Astrocyte of the cerebellum (primary cell): ENCODE results near the gene CATSPER3.

Experiments
- DNase-seq: peaks from one replicate; pipeline ENCODE4 v3.0.0-alpha.2; 2011; ENCODE audit warnings: low read depth
- H3K4me3 ChIP-seq: 2 replicates; pipeline ENCODE4 v1.5.1; 2011; ENCODE audit warnings: mild to moderate bottlenecking, low read depth, low read length, moderate library complexity
- in situ Hi-C: cut with HindIII; loops from 2 replicates; pipeline ENCODE4 v1.10.0; 2017; ENCODE audit warnings: low sequenced_read_pairs
- TF ChIP-seq, protein P1 (sequence below): IDR thresholded peaks from 2 replicates; pipeline ENCODE4 v1.5.1; 2012; ENCODE audit warnings: low read length, low read depth, moderate library complexity, mild to moderate bottlenecking; ENCODE audit errors: missing control alignments

The CATSPER3 gene

DNA sequence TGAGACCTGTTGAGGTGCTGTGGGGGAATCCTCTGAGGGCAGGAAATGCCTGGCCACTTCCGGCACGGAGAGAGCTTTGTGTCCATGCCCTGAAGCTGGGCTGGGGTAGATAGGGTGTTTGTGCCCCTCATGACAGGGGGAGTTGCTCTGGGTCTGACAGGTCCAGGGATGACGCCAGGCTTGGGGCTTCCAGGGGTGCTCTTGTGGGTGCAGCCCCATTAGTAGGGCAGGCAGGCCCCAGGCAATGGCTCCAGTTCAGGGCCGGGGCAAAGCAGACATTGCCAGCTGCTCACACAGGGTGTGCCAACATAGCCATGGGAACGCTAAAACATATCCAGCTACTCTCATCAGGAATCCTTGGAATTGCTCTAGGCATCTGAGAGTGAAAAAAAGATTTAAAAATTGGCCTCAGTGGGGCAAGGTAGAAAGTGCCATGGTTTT is 45.3 kb downstream of the CATSPER3 start:
- TF ChIP-seq, protein P1, sequence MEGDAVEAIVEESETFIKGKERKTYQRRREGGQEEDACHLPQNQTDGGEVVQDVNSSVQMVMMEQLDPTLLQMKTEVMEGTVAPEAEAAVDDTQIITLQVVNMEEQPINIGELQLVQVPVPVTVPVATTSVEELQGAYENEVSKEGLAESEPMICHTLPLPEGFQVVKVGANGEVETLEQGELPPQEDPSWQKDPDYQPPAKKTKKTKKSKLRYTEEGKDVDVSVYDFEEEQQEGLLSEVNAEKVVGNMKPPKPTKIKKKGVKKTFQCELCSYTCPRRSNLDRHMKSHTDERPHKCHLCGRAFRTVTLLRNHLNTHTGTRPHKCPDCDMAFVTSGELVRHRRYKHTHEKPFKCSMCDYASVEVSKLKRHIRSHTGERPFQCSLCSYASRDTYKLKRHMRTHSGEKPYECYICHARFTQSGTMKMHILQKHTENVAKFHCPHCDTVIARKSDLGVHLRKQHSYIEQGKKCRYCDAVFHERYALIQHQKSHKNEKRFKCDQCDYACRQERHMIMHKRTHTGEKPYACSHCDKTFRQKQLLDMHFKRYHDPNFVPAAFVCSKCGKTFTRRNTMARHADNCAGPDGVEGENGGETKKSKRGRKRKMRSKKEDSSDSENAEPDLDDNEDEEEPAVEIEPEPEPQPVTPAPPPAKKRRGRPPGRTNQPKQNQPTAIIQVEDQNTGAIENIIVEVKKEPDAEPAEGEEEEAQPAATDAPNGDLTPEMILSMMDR: no peak
- DNase-seq: no peak
- in situ Hi-C loops: no loop called here
- no peak overlapping the region for H3K4me3 ChIP-seq

DNA sequence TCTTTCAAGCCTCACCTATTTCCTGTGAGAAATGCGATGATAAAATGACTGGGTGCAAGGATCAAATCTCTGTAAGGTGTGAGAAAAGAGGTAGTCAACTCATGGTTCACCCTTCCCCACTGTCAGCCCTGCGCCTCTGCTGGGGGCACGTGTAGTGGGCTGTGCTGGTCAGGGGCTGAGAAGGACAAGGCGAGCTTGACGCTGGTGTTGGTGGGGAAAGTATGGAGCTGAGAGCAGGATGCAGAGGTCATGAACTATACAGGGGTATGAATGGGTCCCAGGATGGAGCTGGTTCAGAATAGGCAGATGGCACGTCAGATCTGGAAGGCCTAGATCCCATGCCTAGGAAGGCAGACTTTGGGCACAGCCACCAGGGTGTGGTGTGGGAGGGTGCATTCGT is 45.7 kb downstream of the CATSPER3 start:
- H3K4me3 ChIP-seq: no peak overlapping the region
- in situ Hi-C loops: no loop called here
- DNase-seq: no peak
- TF ChIP-seq, protein P1: no peak

DNA sequence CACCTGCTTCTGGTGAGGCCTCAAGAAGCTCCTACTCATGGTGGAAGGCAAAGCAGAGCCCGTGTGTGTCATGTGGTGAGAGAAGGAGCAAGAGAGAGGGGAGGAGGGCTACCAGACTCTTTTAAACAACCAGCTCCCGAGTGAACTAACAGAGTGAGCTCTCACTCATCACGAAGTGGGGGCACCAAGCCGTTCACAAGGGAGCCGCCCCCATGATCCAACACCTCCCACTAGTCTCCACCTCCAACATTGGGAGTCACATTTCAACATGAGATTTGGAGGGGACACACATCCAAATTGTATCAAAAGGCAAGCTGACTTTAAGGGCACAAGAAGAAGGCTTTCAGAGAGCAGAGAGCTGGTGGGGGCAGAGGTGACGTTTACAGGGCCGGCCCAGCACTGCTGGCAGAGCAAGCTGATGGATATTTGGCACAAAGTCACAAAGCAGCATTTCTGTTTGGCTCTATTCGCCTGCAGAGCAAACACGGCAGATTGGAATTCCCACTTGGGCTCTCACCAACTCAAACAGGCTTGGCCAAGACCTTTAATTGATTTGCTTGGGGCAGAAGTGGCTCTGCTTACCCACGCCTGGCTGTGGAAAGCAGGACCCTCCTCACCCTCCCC is 46.4 kb downstream of the CATSPER3 start:
- no peak overlapping the region for H3K4me3 ChIP-seq
- TF ChIP-seq, protein P1: no peak
- in situ Hi-C loops: no loop called here
- DNase-seq: no peak

DNA sequence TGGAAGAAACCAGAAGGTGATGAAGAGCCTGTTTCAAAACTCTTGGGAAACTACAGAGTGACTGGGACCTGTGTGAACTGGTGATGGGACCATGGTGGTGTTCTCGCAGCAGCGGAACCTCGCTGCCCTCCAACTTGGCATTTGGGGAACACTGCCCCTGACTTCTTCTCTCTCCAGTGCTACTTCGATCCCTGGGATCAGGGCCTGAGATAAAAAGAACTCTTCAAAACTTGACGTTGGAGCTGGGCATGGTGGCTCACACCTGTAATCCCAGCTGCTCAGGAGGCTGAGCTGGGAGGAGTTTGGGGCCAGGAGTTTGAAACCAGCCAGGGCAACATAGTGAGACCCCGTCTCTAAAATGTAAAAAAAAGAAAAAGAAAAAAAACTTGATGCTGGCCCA is 48.2 kb downstream of the CATSPER3 start:
- no peak overlapping the region for H3K4me3 ChIP-seq
- in situ Hi-C loops: no loop called here
- TF ChIP-seq, protein P1: no peak
- no peak for DNase-seq

DNA sequence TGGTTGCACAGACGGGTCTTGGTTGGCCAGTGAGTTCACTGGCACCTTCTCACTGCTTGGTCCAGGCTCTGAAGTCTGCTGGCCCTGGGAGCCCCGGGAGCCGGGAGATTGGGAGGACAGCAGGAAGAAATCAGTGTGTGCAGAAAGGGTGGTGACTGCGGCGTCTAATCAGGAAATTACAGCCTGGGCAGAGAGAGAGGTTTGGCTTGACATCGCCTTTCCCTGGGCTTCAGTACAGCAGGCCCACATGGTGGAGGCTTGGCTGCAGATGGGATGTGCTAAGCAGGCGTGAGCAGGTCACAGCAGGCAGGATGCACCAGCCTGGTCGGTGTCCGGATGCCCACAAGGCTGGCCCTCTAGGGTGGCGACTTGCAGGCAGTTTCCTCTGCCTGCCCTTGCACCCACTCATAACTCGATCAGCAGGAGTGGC is 49.2 kb downstream of the CATSPER3 start:
- DNase-seq: no peak
- TF ChIP-seq, protein P1: no peak
- in situ Hi-C loops: no loop called here
- no peak overlapping the region for H3K4me3 ChIP-seq

DNA sequence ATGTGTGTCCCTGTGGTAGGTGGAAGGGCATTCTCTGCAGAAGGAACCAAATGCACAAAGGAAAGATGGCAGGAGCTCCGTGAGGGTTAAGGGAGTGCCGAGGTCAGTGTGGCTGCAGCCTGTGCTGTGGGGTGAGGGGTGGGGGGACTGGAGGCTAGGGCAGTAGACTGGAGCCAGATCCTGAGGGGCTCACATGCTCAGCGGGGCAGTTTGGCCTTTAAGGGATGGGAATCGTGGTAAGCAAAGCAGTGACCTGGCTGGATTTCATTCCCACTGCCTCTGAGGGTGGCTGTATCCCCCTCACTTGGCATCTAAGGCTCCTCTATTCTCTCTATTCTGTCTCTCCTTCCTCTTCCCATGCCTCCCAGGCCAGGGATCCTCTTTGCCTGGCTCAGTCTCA is 50.8 kb downstream of the CATSPER3 start:
- no peak overlapping the region for H3K4me3 ChIP-seq
- TF ChIP-seq, protein P1: no peak
- DNase-seq: no peak
- in situ Hi-C loops: no loop called here
